ENCODE measurements around the gene TRAF1. TPM values are rescaled to one million over a fixed set of nuclear protein-coding genes. Genes with fewer than 3 reads are reported as not detected.

The TRAF1 gene
- total RNA-seq, 1 experiment from 2014 or later, result 1.8 TPM

DNA sequence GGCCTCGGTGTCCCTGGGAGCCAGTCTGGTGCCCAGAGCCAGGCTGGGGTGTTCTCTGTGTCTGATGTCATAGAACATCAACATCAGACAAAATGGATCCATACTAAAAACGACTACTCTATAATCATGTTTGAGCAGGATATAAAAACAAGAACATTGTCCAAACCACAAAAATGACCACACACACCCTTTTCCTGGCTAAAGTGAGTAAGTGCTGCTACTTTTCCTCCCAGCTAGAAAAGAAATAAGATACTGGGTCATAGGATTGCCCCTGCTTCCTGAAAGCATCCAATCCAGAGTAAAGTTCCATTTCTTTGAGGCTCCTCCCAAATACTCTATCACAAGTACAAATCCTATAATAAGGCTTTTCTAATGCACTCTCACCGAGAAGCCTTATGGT lies 19.7 kb upstream of the TRAF1 start (continued):
- TF ChIP-seq, protein P1, sequence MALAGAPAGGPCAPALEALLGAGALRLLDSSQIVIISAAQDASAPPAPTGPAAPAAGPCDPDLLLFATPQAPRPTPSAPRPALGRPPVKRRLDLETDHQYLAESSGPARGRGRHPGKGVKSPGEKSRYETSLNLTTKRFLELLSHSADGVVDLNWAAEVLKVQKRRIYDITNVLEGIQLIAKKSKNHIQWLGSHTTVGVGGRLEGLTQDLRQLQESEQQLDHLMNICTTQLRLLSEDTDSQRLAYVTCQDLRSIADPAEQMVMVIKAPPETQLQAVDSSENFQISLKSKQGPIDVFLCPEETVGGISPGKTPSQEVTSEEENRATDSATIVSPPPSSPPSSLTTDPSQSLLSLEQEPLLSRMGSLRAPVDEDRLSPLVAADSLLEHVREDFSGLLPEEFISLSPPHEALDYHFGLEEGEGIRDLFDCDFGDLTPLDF (CRISPR knock-in tag; IDR thresholded peaks at IDR 0.05), result no peak
- TF ChIP-seq, protein P2, sequence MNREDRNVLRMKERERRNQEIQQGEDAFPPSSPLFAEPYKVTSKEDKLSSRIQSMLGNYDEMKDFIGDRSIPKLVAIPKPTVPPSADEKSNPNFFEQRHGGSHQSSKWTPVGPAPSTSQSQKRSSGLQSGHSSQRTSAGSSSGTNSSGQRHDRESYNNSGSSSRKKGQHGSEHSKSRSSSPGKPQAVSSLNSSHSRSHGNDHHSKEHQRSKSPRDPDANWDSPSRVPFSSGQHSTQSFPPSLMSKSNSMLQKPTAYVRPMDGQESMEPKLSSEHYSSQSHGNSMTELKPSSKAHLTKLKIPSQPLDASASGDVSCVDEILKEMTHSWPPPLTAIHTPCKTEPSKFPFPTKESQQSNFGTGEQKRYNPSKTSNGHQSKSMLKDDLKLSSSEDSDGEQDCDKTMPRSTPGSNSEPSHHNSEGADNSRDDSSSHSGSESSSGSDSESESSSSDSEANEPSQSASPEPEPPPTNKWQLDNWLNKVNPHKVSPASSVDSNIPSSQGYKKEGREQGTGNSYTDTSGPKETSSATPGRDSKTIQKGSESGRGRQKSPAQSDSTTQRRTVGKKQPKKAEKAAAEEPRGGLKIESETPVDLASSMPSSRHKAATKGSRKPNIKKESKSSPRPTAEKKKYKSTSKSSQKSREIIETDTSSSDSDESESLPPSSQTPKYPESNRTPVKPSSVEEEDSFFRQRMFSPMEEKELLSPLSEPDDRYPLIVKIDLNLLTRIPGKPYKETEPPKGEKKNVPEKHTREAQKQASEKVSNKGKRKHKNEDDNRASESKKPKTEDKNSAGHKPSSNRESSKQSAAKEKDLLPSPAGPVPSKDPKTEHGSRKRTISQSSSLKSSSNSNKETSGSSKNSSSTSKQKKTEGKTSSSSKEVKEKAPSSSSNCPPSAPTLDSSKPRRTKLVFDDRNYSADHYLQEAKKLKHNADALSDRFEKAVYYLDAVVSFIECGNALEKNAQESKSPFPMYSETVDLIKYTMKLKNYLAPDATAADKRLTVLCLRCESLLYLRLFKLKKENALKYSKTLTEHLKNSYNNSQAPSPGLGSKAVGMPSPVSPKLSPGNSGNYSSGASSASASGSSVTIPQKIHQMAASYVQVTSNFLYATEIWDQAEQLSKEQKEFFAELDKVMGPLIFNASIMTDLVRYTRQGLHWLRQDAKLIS (CRISPR knock-in tag; IDR thresholded peaks at IDR 0.05; ENCODE audit: borderline replicate concordance), result no peak
- no peak for TF ChIP-seq GABPB1 (CRISPR knock-in tag; IDR thresholded peaks at IDR 0.05)
- no peak for TF ChIP-seq NR2C2 (CRISPR knock-in tag; IDR thresholded peaks at IDR 0.05)

DNA sequence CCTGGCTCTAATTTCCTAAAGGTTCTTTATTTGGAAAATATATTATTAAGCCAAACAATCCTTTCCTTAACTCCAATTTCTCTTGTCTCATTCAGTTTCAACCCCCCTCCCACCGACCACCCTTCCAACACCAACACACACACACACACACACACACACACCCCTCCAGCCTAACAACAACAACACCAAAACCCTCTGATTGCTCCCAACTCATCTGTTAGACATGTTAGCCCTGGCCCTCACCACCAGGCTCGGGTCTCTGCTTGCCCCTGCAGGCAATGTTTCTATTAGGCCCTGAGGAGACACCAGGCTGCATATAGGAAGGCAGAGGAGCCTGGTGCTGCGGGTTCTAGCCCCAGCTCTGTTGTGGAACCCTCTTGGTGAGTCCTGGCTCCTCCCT lies 18.4 kb upstream of the TRAF1 start:
- H3K27ac Mint-ChIP-seq, result no peak overlapping the region
- ATAC-seq, result no peak
- no peak overlapping the region for H3K4me3 Mint-ChIP-seq
- H3K27me3 Mint-ChIP-seq (ENCODE audit: low read depth), result no peaks in the 10 kb centered on the region
- ChIA-PET CTCF (interaction anchor here (2.3 kb wide), 1 partner anchor 115 kb away, joined by 5 read pairs; no protein-coding TSS in a partner anchor), POLR2A (no interaction called here)
- TF ChIP-seq, protein P3, sequence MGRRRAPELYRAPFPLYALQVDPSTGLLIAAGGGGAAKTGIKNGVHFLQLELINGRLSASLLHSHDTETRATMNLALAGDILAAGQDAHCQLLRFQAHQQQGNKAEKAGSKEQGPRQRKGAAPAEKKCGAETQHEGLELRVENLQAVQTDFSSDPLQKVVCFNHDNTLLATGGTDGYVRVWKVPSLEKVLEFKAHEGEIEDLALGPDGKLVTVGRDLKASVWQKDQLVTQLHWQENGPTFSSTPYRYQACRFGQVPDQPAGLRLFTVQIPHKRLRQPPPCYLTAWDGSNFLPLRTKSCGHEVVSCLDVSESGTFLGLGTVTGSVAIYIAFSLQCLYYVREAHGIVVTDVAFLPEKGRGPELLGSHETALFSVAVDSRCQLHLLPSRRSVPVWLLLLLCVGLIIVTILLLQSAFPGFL (CRISPR knock-in tag; IDR thresholded peaks at IDR 0.05; ENCODE audit: borderline replicate concordance), result no peak
- TF ChIP-seq, protein P4, sequence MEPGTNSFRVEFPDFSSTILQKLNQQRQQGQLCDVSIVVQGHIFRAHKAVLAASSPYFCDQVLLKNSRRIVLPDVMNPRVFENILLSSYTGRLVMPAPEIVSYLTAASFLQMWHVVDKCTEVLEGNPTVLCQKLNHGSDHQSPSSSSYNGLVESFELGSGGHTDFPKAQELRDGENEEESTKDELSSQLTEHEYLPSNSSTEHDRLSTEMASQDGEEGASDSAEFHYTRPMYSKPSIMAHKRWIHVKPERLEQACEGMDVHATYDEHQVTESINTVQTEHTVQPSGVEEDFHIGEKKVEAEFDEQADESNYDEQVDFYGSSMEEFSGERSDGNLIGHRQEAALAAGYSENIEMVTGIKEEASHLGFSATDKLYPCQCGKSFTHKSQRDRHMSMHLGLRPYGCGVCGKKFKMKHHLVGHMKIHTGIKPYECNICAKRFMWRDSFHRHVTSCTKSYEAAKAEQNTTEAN (CRISPR knock-in tag; IDR thresholded peaks at IDR 0.05), result no peak
- TF ChIP-seq ETV6 (CRISPR knock-in tag; IDR thresholded peaks at IDR 0.05) (no peak), GRHL2 (CRISPR knock-in tag; IDR thresholded peaks at IDR 0.05; ENCODE audit: insufficient replicate concordance, severe bottlenecking) (no peak), ZBTB21 (CRISPR knock-in tag; IDR thresholded peaks at IDR 0.05; ENCODE audit: borderline replicate concordance) (no peak), SOX15 (CRISPR knock-in tag; IDR thresholded peaks at IDR 0.05) (no peak), SMAD3 (CRISPR knock-in tag; IDR thresholded peaks at IDR 0.05; ENCODE audit: borderline replicate concordance) (no peak), ZNF121 (CRISPR knock-in tag; IDR thresholded peaks at IDR 0.05) (no peak), FOXP1 (CRISPR knock-in tag; IDR thresholded peaks at IDR 0.05; ENCODE audit: borderline replicate concordance) (no peak), NFATC4 (CRISPR knock-in tag; IDR thresholded peaks at IDR 0.05) (no peak), GTF2I (CRISPR knock-in tag; conservative IDR thresholded peaks at IDR 0.05) (no peak)
- TF ChIP-seq, protein P5, sequence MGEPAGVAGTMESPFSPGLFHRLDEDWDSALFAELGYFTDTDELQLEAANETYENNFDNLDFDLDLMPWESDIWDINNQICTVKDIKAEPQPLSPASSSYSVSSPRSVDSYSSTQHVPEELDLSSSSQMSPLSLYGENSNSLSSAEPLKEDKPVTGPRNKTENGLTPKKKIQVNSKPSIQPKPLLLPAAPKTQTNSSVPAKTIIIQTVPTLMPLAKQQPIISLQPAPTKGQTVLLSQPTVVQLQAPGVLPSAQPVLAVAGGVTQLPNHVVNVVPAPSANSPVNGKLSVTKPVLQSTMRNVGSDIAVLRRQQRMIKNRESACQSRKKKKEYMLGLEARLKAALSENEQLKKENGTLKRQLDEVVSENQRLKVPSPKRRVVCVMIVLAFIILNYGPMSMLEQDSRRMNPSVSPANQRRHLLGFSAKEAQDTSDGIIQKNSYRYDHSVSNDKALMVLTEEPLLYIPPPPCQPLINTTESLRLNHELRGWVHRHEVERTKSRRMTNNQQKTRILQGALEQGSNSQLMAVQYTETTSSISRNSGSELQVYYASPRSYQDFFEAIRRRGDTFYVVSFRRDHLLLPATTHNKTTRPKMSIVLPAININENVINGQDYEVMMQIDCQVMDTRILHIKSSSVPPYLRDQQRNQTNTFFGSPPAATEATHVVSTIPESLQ (CRISPR knock-in tag; IDR thresholded peaks at IDR 0.05), result no peak
- TF ChIP-seq, protein P6, sequence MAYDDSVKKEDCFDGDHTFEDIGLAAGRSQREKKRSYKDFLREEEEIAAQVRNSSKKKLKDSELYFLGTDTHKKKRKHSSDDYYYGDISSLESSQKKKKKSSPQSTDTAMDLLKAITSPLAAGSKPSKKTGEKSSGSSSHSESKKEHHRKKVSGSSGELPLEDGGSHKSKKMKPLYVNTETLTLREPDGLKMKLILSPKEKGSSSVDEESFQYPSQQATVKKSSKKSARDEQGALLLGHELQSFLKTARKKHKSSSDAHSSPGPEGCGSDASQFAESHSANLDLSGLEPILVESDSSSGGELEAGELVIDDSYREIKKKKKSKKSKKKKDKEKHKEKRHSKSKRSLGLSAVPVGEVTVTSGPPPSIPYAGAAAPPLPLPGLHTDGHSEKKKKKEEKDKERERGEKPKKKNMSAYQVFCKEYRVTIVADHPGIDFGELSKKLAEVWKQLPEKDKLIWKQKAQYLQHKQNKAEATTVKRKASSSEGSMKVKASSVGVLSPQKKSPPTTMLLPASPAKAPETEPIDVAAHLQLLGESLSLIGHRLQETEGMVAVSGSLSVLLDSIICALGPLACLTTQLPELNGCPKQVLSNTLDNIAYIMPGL (CRISPR knock-in tag; IDR thresholded peaks at IDR 0.05), result no peak
- TF ChIP-seq, protein P7, sequence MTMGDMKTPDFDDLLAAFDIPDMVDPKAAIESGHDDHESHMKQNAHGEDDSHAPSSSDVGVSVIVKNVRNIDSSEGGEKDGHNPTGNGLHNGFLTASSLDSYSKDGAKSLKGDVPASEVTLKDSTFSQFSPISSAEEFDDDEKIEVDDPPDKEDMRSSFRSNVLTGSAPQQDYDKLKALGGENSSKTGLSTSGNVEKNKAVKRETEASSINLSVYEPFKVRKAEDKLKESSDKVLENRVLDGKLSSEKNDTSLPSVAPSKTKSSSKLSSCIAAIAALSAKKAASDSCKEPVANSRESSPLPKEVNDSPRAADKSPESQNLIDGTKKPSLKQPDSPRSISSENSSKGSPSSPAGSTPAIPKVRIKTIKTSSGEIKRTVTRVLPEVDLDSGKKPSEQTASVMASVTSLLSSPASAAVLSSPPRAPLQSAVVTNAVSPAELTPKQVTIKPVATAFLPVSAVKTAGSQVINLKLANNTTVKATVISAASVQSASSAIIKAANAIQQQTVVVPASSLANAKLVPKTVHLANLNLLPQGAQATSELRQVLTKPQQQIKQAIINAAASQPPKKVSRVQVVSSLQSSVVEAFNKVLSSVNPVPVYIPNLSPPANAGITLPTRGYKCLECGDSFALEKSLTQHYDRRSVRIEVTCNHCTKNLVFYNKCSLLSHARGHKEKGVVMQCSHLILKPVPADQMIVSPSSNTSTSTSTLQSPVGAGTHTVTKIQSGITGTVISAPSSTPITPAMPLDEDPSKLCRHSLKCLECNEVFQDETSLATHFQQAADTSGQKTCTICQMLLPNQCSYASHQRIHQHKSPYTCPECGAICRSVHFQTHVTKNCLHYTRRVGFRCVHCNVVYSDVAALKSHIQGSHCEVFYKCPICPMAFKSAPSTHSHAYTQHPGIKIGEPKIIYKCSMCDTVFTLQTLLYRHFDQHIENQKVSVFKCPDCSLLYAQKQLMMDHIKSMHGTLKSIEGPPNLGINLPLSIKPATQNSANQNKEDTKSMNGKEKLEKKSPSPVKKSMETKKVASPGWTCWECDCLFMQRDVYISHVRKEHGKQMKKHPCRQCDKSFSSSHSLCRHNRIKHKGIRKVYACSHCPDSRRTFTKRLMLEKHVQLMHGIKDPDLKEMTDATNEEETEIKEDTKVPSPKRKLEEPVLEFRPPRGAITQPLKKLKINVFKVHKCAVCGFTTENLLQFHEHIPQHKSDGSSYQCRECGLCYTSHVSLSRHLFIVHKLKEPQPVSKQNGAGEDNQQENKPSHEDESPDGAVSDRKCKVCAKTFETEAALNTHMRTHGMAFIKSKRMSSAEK (CRISPR knock-in tag; IDR thresholded peaks at IDR 0.05; ENCODE audit: borderline replicate concordance), result no peak
- peaks cover 35% of the 10 kb centered on the region for H3K4me1 Mint-ChIP-seq
- DNase-seq (ENCODE audit: low spot score), result no peak
- no peaks in the 10 kb centered on the region for H3K9me3 Mint-ChIP-seq
- no peaks in the 10 kb centered on the region for H3K36me3 Mint-ChIP-seq

Measured in WTC11 (cell line).